Astrocyte (in vitro differentiated cells and primary cell): ENCODE measurements around the gene NFS1.
"Not testable (repeated sequence)": the region's sequence is repeated elsewhere in the genome, so short reads cannot be mapped to it uniquely, and the experiment has no call there.

Source experiments
- EZH2 ChIP-seq: IDR thresholded peaks from 2 replicates; pipeline ENCODE4 v1.6.1; 2012; ENCODE audit warnings: mild to moderate bottlenecking, low read length, inconsistent platforms; ENCODE audit not compliant: insufficient read depth
- TF ChIP-seq, protein P1 (sequence below): IDR thresholded peaks from 2 replicates; pipeline ENCODE4 v1.5.1; 2011; ENCODE audit warnings: low read depth, mild to moderate bottlenecking, inconsistent platforms, low read length, moderate library complexity; ENCODE audit not compliant: insufficient read depth

DNA sequence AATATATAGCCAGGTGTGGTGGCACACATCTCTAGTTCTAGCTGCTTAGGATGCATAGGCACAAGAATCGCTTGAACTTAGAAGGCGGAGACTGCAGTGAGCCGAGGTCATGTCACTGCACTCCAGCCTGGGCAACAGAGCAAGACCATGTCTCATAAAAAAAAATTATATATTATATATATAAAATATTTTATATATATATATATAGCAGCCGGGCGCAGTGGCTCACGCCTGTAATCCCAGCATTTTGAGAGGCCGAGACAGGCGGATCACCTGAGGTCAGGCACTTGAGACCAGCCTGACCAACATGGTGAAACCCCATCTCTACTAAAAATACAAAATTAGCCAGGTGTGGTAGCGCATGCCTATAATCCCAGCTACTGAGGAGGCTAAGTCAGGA is 13.8 kb downstream of the NFS1 start:
- TF ChIP-seq, protein P1, sequence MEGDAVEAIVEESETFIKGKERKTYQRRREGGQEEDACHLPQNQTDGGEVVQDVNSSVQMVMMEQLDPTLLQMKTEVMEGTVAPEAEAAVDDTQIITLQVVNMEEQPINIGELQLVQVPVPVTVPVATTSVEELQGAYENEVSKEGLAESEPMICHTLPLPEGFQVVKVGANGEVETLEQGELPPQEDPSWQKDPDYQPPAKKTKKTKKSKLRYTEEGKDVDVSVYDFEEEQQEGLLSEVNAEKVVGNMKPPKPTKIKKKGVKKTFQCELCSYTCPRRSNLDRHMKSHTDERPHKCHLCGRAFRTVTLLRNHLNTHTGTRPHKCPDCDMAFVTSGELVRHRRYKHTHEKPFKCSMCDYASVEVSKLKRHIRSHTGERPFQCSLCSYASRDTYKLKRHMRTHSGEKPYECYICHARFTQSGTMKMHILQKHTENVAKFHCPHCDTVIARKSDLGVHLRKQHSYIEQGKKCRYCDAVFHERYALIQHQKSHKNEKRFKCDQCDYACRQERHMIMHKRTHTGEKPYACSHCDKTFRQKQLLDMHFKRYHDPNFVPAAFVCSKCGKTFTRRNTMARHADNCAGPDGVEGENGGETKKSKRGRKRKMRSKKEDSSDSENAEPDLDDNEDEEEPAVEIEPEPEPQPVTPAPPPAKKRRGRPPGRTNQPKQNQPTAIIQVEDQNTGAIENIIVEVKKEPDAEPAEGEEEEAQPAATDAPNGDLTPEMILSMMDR = not testable (repeated sequence)
- not testable (repeated sequence) for TF ChIP-seq EZH2
